Adrenal gland (tissue), 12 donors: Measurements from ENCODE around the gene IMPG1. TPM values are rescaled to one million over a fixed set of nuclear protein-coding genes. Genes with fewer than 3 reads are reported as not detected.

Experiments used
- DNase-seq, 7 donors: peaks; one replicate each; pipeline ENCODE4 v3.0.0-alpha.2; 2019 to 2020
- H3K27ac ChIP-seq, 5 donors: fragments of 200-600 bp; sonication (generic) in 4 of 5; 1 replicate in 3 of 5; 2 replicates in 2 of 5; pipeline versions ENCODE4 v1.5.1 to v1.8.0; 2016 to 2020; ENCODE audit warnings: mild to moderate bottlenecking in 1 of 5
- H3K27me3 ChIP-seq: fragments of 200-600 bp; 2 replicates; pipeline ENCODE4 v1.8.0; 2021
- H3K36me3 ChIP-seq, 2 donors: fragments of 200-600 bp; replicated peaks in 1 of 2; 1 replicate in 1 of 2; 2 replicates in 1 of 2; pipeline versions ENCODE4 v1.5.1 to v1.8.0; 2018 to 2022
- H3K4me1 ChIP-seq, 2 donors: fragments of 200-600 bp; replicated peaks in 1 of 2; 1 replicate in 1 of 2; 2 replicates in 1 of 2; pipeline versions ENCODE4 v1.5.1 to v1.8.0; 2018 to 2021
- H3K4me3 ChIP-seq, 4 donors: fragments of 200-600 bp; sonication (generic) in 3 of 4; one replicate each; pipeline ENCODE4 v1.5.1; 2016 to 2018
- H3K9me3 ChIP-seq, 3 donors: fragments of 200-600 bp; sonication (generic) in 1 of 3; replicated peaks in 1 of 3; 1 replicate in 2 of 3; 2 replicates in 1 of 3; pipeline versions ENCODE4 v1.5.1 to v1.8.0; 2016 to 2021
- CTCF ChIP-seq, 6 experiments: fragments of 450-650 bp in 4 of 6; fragments of 200-600 bp in 2 of 6; sonication (generic) in 1 of 6; IDR thresholded peaks; 1 replicate in 5 of 6; 2 replicates in 1 of 6; pipeline versions ENCODE4 v1.5.1 to v1.8.0; 2016 to 2021; ENCODE audit warnings: antibody characterized with exemption in 6 of 6, mild to moderate bottlenecking in 2 of 6, moderate library complexity in 1 of 6
- POLR2A ChIP-seq, 2 donors: fragments of 450-650 bp; IDR thresholded peaks; one replicate each; pipeline ENCODE4 v1.6.1; 2017; ENCODE audit warnings: antibody characterized with exemption in 2 of 2, mild to moderate bottlenecking in 2 of 2, moderate library complexity in 1 of 2
- WGBS, 4 donors: extraction: QIAGEN DNeasy Blood & Tissue Kit in 2 of 4; methylation state at CpG; one replicate each; pipeline versions ENCODE4 v1.1.5 to v1.1.7; 2013 to 2017; 5-methylcytosine and 5-hydroxymethylcytosine counted together
- intact Hi-C, 2 donors: fragments of 100-400 bp; cut with DNase I; formaldehyde crosslinking; loops; one replicate each; pipeline versions ENCODE4 v1.14.1 to v1.15.0; 2022 to 2023
- polyA plus RNA-seq, 3 donors: library from polyadenylated mRNA; stranded (reverse); fragments of 200-250 nt in 2 of 3; fragments of 350-450 nt in 1 of 3; fragmentation: Illumina TruSeq in 1 of 3; extraction: RNeasy Lipid Tissue Mini Kit (QIAGEN cat#74804) in 1 of 3; gene quantifications; one replicate each; pipeline ENCODE4 v1.2.3, GENCODE V29; 2013 to 2014
- total RNA-seq, 9 donors: library from RNA; depleted of rRNA in 4 of 9; stranded (reverse); fragments of >200 nt in 4 of 9; fragments of 120-200 nt in 1 of 9; fragmentation: NEBNext Ultra II Directional in 1 of 9; extraction: Animal tissue kit (Norgen Biotek cat#: 25700) in 1 of 9; gene quantifications; one replicate each; pipeline versions ENCODE4 v1.1.0 to v1.2.4, GENCODE V29; 2013 to 2023
- donor health status: healthy with polysubstance abuse.
- donor health status: Bipolar disorder and iron deficiency.
- donor health status: DM: yes; HTN: yes; CAD: no.
- donor health status: DM: no; HTN: no; CAD: no.
- donor health status: DM: no; HTN: no; CAD: no.
- donor health status: DM: yes; HTN: yes; CAD: no.

Gene IMPG1
- total and polyA plus RNA-seq, 12 donors, result 0.06 TPM; not detected in 11

- H3K36me3 ChIP-seq, result no peaks in the 10 kb centered on the region
- DNase-seq, result no peak
- TF ChIP-seq CTCF (IDR thresholded peaks at IDR 0.05) (no peak), POLR2A (IDR thresholded peaks at IDR 0.05) (no peak)
- 82 to 93% (median 91%) methylated on average over 4 of the region's 4 CpGs for WGBS, 4 donors
- H3K4me1 ChIP-seq, result no peaks in the 10 kb centered on the region
- intact Hi-C loops, result no loop called here
- no peaks in the 10 kb centered on the region for H3K27me3 ChIP-seq
- H3K4me3 ChIP-seq, result no peak overlapping the region
- no peak overlapping the region for H3K27ac ChIP-seq
- H3K9me3 ChIP-seq, result no peaks in the 10 kb centered on the region
Observed at GRCh38 chr6:75975904-75976303, 96.6 kb downstream of the IMPG1 start.

- intact Hi-C loops, result no loop called here
- 36 to 44% (median 40%) methylated on average over 2 of the region's 2 CpGs for WGBS, 4 donors
- Histone ChIP-seq H3K27ac (no peak overlapping the region), H3K36me3 (no peaks in the 10 kb centered on the region), H3K4me1 (no peaks in the 10 kb centered on the region), H3K9me3 (no peaks in the 10 kb centered on the region), H3K27me3 (no peaks in the 10 kb centered on the region), H3K4me3 (no peak overlapping the region)
- no peak for DNase-seq
- TF ChIP-seq POLR2A (IDR thresholded peaks at IDR 0.05), result no peak
- TF ChIP-seq CTCF (IDR thresholded peaks at IDR 0.05), result no peak
Observed at GRCh38 chr6:75970093-75970492, 102.4 kb downstream of the IMPG1 start.

GRCh38 chr6:75968143-75968542 lies 104.3 kb downstream of the IMPG1 start:
- Histone ChIP-seq H3K4me3 (no peak overlapping the region), H3K27ac (no peak overlapping the region), H3K4me1 (no peaks in the 10 kb centered on the region), H3K36me3 (no peaks in the 10 kb centered on the region), H3K27me3 (no peaks in the 10 kb centered on the region), H3K9me3 (no peaks in the 10 kb centered on the region)
- TF ChIP-seq CTCF (IDR thresholded peaks at IDR 0.05) (no peak), POLR2A (IDR thresholded peaks at IDR 0.05) (no peak)
- intact Hi-C loops, result no loop called here
- no peak for DNase-seq

- DNase-seq, result no peak
- Histone ChIP-seq H3K4me1 (no peaks in the 10 kb centered on the region), H3K27ac (no peak overlapping the region), H3K9me3 (no peaks in the 10 kb centered on the region), H3K27me3 (peaks cover 5% of the 10 kb centered on the region), H3K36me3 (no peaks in the 10 kb centered on the region), H3K4me3 (no peak overlapping the region)
- no peak for TF ChIP-seq CTCF (IDR thresholded peaks at IDR 0.05)
- no peak for TF ChIP-seq POLR2A (IDR thresholded peaks at IDR 0.05)
- intact Hi-C loops, result no loop called here
- 79 to 95% (median 83%) methylated on average over 1 of the region's 1 CpG for WGBS, 4 donors
Observed at GRCh38 chr6:75963569-75963968, 108.9 kb downstream of the IMPG1 start.
